ENCODE data around the gene NIBAN1.

- TF ChIP-seq CTCF (IDR thresholded peaks at IDR 0.05): peak; percentile 78 to 94 (median 91)
- TF ChIP-seq POLR2A (IDR thresholded peaks at IDR 0.05): no peak
Measured at GRCh38 chr1:184982002-184982954, 8.0 kb upstream of the NIBAN1 start.

Data from esophagus squamous epithelium (tissue), 4 donors.